SK-N-SH (cell line): Measurements from ENCODE around the gene ZP2. TPM values are rescaled to one million over a fixed set of nuclear protein-coding genes. Genes with fewer than 3 reads are reported as not detected.

ENCODE experiments used
- CTCF ChIA-PET: fragments of 300-600, 350-600 bp; formaldehyde crosslinking; extraction: SDS; loops from one replicate; lab custom pipeline; 2021; lab: Yijun Ruan, JAX
- POLR2A ChIA-PET: fragments of 350-600 bp; sonication (Branson Sonifier 250); formaldehyde crosslinking; extraction: SDS; loops from one replicate; lab custom pipeline; 2020; ENCODE audit warnings: antibody characterized with exemption, inconsistent platforms; lab: Yijun Ruan, JAX
- DNase-seq: peaks from one replicate; pipeline ENCODE4 v3.0.0; 2012
- H2AFZ ChIP-seq: fragments of 200-600 bp; sonication (generic); 2 replicates; pipeline ENCODE4 v1.8.1; 2016; ENCODE audit warnings: antibody characterized with exemption, mild to moderate bottlenecking, low read depth
- H3F3A ChIP-seq: fragments of 200-600 bp; sonication (generic); replicated peaks from 2 replicates; pipeline ENCODE3; 2016; ENCODE audit warnings: antibody characterized with exemption, mild to moderate bottlenecking; ENCODE audit not compliant: insufficient read depth
- H3K27ac ChIP-seq, 2 experiments: fragments of 200-500 bp in 1 of 2; fragments of 200-600 bp in 1 of 2; sonication (Bioruptor generic) in 1 of 2; sonication (generic), shearing (Covaris generic) in 1 of 2; 2 replicates each; pipeline versions ENCODE4 v1.5.1 to v1.6.1; 2014 to 2016; ENCODE audit warnings: low read depth in 2 of 2, inconsistent platforms in 1 of 2, low read length in 1 of 2, mild to moderate bottlenecking in 1 of 2, mixed read lengths in 1 of 2
- H3K27me3 ChIP-seq: fragments of 200-600 bp; sonication (generic), shearing (Covaris generic); 2 replicates; pipeline ENCODE4 v1.6.1; 2016; ENCODE audit warnings: mixed run types; ENCODE audit not compliant: insufficient read depth
- H3K36me3 ChIP-seq, 2 experiments: fragments of 200-500 bp in 1 of 2; fragments of 200-600 bp in 1 of 2; sonication (Bioruptor generic) in 1 of 2; sonication (generic) in 1 of 2; replicated peaks in 1 of 2; 2 replicates each; pipeline versions ENCODE3 to v1.5.1; 2014 to 2016; ENCODE audit warnings: low read length in 1 of 2, mild to moderate bottlenecking in 1 of 2; ENCODE audit not compliant: insufficient read depth in 2 of 2, control insufficient read depth in 1 of 2
- H3K4me1 ChIP-seq, 2 experiments: fragments of 200-500 bp in 1 of 2; fragments of 200-600 bp in 1 of 2; sonication (Bioruptor generic) in 1 of 2; sonication (generic), shearing (Covaris generic) in 1 of 2; 2 replicates each; pipeline versions ENCODE4 v1.5.1 to v1.6.1; 2014 to 2016; ENCODE audit warnings: low read depth in 1 of 2, low read length in 1 of 2, mixed run types in 1 of 2; ENCODE audit not compliant: insufficient read depth in 2 of 2, control insufficient read depth in 1 of 2
- H3K4me2 ChIP-seq: fragments of 200-600 bp; sonication (generic), shearing (Covaris generic); 2 replicates; pipeline ENCODE4 v1.6.1; 2017; ENCODE audit warnings: mixed run types
- H3K4me3 ChIP-seq, 2 experiments: fragments of 200-500 bp in 1 of 2; fragments of 200-600 bp in 1 of 2; sonication (Bioruptor generic) in 1 of 2; sonication (generic), shearing (Covaris generic) in 1 of 2; 2 replicates each; pipeline versions ENCODE4 v1.5.1 to v1.8.1; 2014 to 2016; ENCODE audit warnings: low read depth in 2 of 2, inconsistent platforms in 1 of 2, low read length in 1 of 2, mild to moderate bottlenecking in 1 of 2, mixed read lengths in 1 of 2, moderate library complexity in 1 of 2
- H3K79me2 ChIP-seq: fragments of 200-600 bp; sonication (generic); 2 replicates; pipeline ENCODE4 v1.8.1; 2017; ENCODE audit warnings: mild to moderate bottlenecking; ENCODE audit not compliant: insufficient read depth
- H3K9ac ChIP-seq: fragments of 200-600 bp; sonication (generic); 2 replicates; pipeline ENCODE4 v1.6.1; 2017; ENCODE audit warnings: mixed run types
- H3K9me2 ChIP-seq: fragments of 200-600 bp; sonication (generic); 2 replicates; pipeline ENCODE4 v1.6.1; 2017; ENCODE audit warnings: mixed run types
- H3K9me3 ChIP-seq: fragments of 200-600 bp; sonication (generic); 2 replicates; pipeline ENCODE4 v1.6.1; 2017; ENCODE audit warnings: mixed run types, mild to moderate bottlenecking, moderate library complexity
- H4K20me1 ChIP-seq: fragments of 200-600 bp; sonication (generic); 2 replicates; pipeline ENCODE4 v1.6.1; 2017; ENCODE audit warnings: mild to moderate bottlenecking, mixed run types; ENCODE audit not compliant: insufficient read depth
- CHD2 ChIP-seq: fragments of 150-350 bp; IDR thresholded peaks from 2 replicates; pipeline ENCODE4 v1.6.1; 2018; ENCODE audit warnings: low read length; ENCODE audit not compliant: partially characterized antibody
- ELF1 ChIP-seq: IDR thresholded peaks from 2 replicates; pipeline ENCODE4 v1.4.0; 2012
- EP300 ChIP-seq, 2 experiments: IDR thresholded peaks; 2 replicates each; pipeline versions ENCODE4 v1.4.0 to v1.6.1; 2012; ENCODE audit warnings: borderline replicate concordance in 1 of 2, low read depth in 1 of 2, low read length in 1 of 2
- EZH2phosphoT487 ChIP-seq: fragments of 200-600 bp; sonication (generic); IDR thresholded peaks from 2 replicates; pipeline ENCODE4 v1.6.1; 2017; ENCODE audit warnings: low read depth, mixed run types, mild to moderate bottlenecking, antibody characterized with exemption, moderate library complexity, borderline replicate concordance
- FOXM1 ChIP-seq: IDR thresholded peaks from 2 replicates; pipeline ENCODE4 v1.4.0; 2012; ENCODE audit warnings: low read depth, mild to moderate bottlenecking
- GABPA ChIP-seq: IDR thresholded peaks from 2 replicates; pipeline ENCODE4 v1.4.0; 2012; ENCODE audit warnings: low read depth, mild to moderate bottlenecking
- GATA2 ChIP-seq: sonication (generic); formaldehyde crosslinking; IDR thresholded peaks from 2 replicates; pipeline ENCODE4 v1.5.0; 2020; ENCODE audit warnings: mild to moderate bottlenecking, missing genetic modification reagents
- RAD21 ChIP-seq: IDR thresholded peaks from 2 replicates; pipeline ENCODE4 v1.6.1; 2012; ENCODE audit warnings: mild to moderate bottlenecking, low read length
- RXRA ChIP-seq: IDR thresholded peaks from 2 replicates; pipeline ENCODE4 v1.4.0; 2012; ENCODE audit warnings: low read depth, mild to moderate bottlenecking, borderline replicate concordance
- SIN3A ChIP-seq: IDR thresholded peaks from 2 replicates; pipeline ENCODE4 v1.6.1; 2012; ENCODE audit warnings: low read depth, mild to moderate bottlenecking, low read length, moderate library complexity, borderline replicate concordance
- SMC3 ChIP-seq: IDR thresholded peaks from 2 replicates; pipeline ENCODE4 v1.6.1; 2012; ENCODE audit warnings: low read depth, low read length, improper control_type of control experiment
- TEAD4 ChIP-seq: IDR thresholded peaks from 2 replicates; pipeline ENCODE4 v1.4.0; 2012; ENCODE audit warnings: mild to moderate bottlenecking, borderline replicate concordance; ENCODE audit not compliant: insufficient read depth
- WGBS: methylation state at CpG from one replicate; pipeline ENCODE4 v1.1.6; 2017; ENCODE audit warnings: low lambda C conversion rate; 5-methylcytosine and 5-hydroxymethylcytosine counted together
- polyA plus RNA-seq, 3 experiments: library from polyadenylated mRNA; depleted of rRNA; stranded (reverse); fragments of >200 nt; gene quantifications; 2 replicates each; pipeline ENCODE4 v1.2.3, GENCODE V29; 2012
- TF ChIP-seq, protein P1 (sequence below): IDR thresholded peaks from 2 replicates; pipeline ENCODE4 v1.4.0; 2012; ENCODE audit warnings: low read depth
- TF ChIP-seq, protein P2 (sequence below): IDR thresholded peaks from 2 replicates; pipeline ENCODE4 v1.4.0; 2012; ENCODE audit warnings: low read depth, borderline replicate concordance
- TF ChIP-seq, protein P3 (sequence below): IDR thresholded peaks from 2 replicates; pipeline ENCODE4 v1.4.0; 2012; ENCODE audit warnings: low read depth, borderline replicate concordance
- TF ChIP-seq, protein P4 (sequence below): IDR thresholded peaks from 2 replicates; pipeline ENCODE4; 2012
- TF ChIP-seq, protein P5 (sequence below): fragments of 150-350 bp; IDR thresholded peaks from 2 replicates; pipeline ENCODE4 v1.6.1; 2016; ENCODE audit warnings: mild to moderate bottlenecking, low read depth, low read length

Gene ZP2
- polyA plus RNA-seq, 1 of the 3 experiments (the other 2 are of a cell fraction), result not detected

DNA sequence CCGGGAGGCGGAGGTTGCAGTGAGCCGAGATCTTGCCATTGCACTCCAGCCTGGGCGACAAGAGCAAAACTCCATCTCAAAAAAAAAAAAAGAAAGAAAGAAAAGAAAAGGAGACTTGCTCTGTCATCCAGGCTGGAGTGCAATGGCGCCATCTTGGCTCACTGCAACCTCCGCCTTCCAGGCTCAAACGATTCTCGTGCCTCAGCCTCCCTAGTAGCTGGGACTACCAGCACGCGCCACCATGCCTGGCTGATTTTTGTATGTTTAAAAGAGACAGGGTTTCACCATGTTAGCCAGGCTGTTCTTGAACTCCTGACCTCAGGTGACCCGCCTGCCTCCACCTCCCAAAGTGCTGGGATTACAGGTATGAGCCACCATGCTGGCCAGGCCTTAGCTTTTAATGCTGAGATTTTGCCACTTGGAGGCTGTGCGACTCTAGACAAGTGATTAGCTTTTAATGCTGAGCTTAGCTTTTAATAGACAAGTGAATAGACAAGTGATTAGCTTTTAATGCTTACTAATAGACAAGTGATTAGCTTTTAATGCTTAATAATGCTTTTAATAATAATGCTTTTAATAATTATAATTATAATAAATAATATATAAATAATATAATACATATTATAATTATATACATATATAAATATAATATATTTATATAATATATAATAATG lies 43.3 kb downstream of the ZP2 start:
- Histone ChIP-seq H3K9ac (no peak overlapping the region), H3K4me3 (no peak overlapping the region), H2AFZ (no peak overlapping the region), H3K27ac (no peak overlapping the region), H3K9me2 (no peaks in the 10 kb centered on the region), H4K20me1 (no peaks in the 10 kb centered on the region), H3K79me2 (no peaks in the 10 kb centered on the region), H3K9me3 (no peaks in the 10 kb centered on the region), H3F3A (no peaks in the 10 kb centered on the region), H3K4me2 (no peak overlapping the region), H3K36me3 (peaks cover 8 to 12% of the 10 kb centered on the region in 2 experiments), H3K27me3 (no peaks in the 10 kb centered on the region), H3K4me1 (peaks cover 0 to 4% of the 10 kb centered on the region in 2 experiments; a peak in 1 of 4 replicates)
- DNase-seq, result no peak
- 98% methylated on average over 12 of the region's 12 CpGs for WGBS
- no peak for TF ChIP-seq RAD21
- TF ChIP-seq, protein P1, sequence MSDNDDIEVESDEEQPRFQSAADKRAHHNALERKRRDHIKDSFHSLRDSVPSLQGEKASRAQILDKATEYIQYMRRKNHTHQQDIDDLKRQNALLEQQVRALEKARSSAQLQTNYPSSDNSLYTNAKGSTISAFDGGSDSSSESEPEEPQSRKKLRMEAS, result no peak
- no peak for TF ChIP-seq GABPA
- no peak for TF ChIP-seq CHD2
- no peak for TF ChIP-seq EZH2phosphoT487
- TF ChIP-seq, protein P2, sequence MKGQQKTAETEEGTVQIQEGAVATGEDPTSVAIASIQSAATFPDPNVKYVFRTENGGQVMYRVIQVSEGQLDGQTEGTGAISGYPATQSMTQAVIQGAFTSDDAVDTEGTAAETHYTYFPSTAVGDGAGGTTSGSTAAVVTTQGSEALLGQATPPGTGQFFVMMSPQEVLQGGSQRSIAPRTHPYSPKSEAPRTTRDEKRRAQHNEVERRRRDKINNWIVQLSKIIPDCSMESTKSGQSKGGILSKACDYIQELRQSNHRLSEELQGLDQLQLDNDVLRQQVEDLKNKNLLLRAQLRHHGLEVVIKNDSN, result no peak
- TF ChIP-seq, protein P3, sequence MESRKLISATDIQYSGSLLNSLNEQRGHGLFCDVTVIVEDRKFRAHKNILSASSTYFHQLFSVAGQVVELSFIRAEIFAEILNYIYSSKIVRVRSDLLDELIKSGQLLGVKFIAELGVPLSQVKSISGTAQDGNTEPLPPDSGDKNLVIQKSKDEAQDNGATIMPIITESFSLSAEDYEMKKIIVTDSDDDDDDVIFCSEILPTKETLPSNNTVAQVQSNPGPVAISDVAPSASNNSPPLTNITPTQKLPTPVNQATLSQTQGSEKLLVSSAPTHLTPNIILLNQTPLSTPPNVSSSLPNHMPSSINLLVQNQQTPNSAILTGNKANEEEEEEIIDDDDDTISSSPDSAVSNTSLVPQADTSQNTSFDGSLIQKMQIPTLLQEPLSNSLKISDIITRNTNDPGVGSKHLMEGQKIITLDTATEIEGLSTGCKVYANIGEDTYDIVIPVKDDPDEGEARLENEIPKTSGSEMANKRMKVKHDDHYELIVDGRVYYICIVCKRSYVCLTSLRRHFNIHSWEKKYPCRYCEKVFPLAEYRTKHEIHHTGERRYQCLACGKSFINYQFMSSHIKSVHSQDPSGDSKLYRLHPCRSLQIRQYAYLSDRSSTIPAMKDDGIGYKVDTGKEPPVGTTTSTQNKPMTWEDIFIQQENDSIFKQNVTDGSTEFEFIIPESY, result no peak
- TF ChIP-seq ELF1, result no peak
- TF ChIP-seq, protein P4, sequence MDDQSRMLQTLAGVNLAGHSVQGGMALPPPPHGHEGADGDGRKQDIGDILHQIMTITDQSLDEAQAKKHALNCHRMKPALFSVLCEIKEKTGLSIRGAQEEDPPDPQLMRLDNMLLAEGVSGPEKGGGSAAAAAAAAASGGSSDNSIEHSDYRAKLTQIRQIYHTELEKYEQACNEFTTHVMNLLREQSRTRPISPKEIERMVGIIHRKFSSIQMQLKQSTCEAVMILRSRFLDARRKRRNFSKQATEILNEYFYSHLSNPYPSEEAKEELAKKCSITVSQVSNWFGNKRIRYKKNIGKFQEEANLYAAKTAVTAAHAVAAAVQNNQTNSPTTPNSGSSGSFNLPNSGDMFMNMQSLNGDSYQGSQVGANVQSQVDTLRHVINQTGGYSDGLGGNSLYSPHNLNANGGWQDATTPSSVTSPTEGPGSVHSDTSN, result no peak
- no peak for TF ChIP-seq SIN3A
- no peak for TF ChIP-seq TEAD4
- TF ChIP-seq SMC3, result no peak
- no peak for TF ChIP-seq FOXM1
- no peak for TF ChIP-seq GATA2 (CRISPR knock-in tag)
- no peak for TF ChIP-seq EP300 (IDR thresholded peaks at IDR 0.05; ENCODE audit: borderline replicate concordance in 1 of 2, low read depth in 1 of 2, low read length in 1 of 2)
- TF ChIP-seq, protein P5, sequence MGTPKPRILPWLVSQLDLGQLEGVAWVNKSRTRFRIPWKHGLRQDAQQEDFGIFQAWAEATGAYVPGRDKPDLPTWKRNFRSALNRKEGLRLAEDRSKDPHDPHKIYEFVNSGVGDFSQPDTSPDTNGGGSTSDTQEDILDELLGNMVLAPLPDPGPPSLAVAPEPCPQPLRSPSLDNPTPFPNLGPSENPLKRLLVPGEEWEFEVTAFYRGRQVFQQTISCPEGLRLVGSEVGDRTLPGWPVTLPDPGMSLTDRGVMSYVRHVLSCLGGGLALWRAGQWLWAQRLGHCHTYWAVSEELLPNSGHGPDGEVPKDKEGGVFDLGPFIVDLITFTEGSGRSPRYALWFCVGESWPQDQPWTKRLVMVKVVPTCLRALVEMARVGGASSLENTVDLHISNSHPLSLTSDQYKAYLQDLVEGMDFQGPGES, result no peak
- TF ChIP-seq RXRA, result no peak
- ChIA-PET CTCF (interaction anchor here (1.0 to 3.8 kb wide), 3 partner anchors 12 to 133 kb away, joined by 3 to 18 read pairs (median 11); no protein-coding TSS in a partner anchor), POLR2A (no interaction called here)
